ENCODE measurements around the gene LYST.
A peak's percentile ranks its signal among the peaks of the same experiment; 100 is the strongest.

LYST gene

DNA sequence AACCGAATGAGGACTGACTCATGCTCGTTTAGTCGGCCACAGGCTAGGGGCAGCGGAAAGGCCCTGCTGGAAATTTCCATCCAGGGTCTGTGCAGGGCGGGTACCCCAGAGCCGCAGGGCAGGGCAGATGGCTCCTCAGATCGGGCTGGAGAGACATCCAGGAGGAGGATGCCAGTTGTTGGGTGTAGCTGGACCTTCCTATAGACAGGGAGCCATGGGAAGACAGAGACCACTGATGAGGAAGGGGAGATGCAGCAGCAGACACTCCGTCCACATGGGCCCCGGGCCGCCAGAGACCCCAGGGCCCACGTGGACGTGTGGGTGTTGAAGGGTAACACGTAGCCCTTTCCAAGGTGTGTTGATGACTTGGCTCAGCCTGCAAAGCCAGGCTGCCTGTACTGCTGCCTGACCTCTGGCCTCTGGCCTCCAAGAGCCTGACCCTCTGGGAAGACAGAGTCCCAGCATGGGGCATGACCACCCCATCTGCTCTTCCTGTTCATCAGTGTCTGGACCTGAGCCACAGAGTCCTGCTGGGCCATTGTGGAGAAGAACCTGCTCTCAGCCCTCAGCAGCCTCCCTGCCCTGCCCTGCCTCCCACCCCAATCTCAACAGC is 221.9 kb downstream of the LYST start:
- TF ChIP-seq, protein P1, sequence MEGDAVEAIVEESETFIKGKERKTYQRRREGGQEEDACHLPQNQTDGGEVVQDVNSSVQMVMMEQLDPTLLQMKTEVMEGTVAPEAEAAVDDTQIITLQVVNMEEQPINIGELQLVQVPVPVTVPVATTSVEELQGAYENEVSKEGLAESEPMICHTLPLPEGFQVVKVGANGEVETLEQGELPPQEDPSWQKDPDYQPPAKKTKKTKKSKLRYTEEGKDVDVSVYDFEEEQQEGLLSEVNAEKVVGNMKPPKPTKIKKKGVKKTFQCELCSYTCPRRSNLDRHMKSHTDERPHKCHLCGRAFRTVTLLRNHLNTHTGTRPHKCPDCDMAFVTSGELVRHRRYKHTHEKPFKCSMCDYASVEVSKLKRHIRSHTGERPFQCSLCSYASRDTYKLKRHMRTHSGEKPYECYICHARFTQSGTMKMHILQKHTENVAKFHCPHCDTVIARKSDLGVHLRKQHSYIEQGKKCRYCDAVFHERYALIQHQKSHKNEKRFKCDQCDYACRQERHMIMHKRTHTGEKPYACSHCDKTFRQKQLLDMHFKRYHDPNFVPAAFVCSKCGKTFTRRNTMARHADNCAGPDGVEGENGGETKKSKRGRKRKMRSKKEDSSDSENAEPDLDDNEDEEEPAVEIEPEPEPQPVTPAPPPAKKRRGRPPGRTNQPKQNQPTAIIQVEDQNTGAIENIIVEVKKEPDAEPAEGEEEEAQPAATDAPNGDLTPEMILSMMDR (IDR thresholded peaks at IDR 0.05) = no peak
- no peaks in the 10 kb centered on the region for H3K9me3 Mint-ChIP-seq
- no peak overlapping the region for H3K27ac Mint-ChIP-seq
- H3K4me3 Mint-ChIP-seq = no peak overlapping the region
- peaks cover 61% of the 10 kb centered on the region for H3K4me1 Mint-ChIP-seq
- H3K36me3 Mint-ChIP-seq (ENCODE audit: low read depth) = no peaks in the 10 kb centered on the region
- H3K27me3 Mint-ChIP-seq (ENCODE audit: low read depth, poor library complexity) = peaks cover 54% of the 10 kb centered on the region
- DNase-seq = no peak

DNA sequence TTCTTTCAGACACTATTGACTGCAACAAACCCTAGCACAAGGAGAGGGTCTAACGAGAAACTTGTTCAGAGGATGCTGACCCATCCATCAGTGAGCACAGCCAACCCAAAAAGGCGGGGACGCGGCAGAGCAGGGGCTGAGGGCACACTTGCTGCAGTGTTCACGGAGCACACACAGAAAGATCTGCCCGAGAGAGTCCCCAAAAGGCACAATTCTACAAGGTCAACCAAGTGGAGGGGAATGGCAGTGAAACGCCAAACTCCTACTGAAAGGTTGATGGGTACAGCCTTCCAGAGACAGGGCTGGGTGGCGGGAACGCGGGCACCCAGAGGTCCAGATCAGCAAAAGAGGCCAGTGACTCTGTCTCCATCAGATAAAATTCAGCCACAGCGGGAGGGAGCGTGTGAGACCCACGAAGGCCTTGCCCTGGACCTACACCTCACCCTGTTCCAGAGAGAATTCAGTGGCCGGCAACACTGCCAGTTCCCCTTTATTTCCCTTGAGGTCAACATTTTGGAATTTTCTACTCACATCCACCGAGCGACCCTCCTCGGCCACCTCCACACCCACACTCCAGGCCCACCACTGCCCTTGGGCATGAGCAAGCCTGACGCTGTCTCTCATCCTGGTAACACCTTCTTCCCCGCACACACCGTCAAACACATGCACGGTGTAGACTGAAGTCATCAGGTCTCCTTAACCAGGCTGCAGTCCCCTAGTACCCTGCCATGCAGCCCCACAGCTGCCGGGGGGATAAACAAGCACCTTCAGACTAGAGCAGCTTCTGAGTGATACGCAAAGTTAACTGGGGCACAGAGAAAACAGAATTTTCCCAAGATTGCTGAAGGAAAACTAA is 222.6 kb downstream of the LYST start:
- Mint-ChIP-seq H3K27ac (no peak overlapping the region), H3K9me3 (no peaks in the 10 kb centered on the region), H3K36me3 (ENCODE audit: low read depth) (no peaks in the 10 kb centered on the region), H3K27me3 (ENCODE audit: low read depth, poor library complexity) (peaks cover 53% of the 10 kb centered on the region), H3K4me1 (peaks cover 61% of the 10 kb centered on the region), H3K4me3 (no peak overlapping the region)
- TF ChIP-seq, protein P1 (IDR thresholded peaks at IDR 0.05) = no peak
- no peak for DNase-seq

DNA sequence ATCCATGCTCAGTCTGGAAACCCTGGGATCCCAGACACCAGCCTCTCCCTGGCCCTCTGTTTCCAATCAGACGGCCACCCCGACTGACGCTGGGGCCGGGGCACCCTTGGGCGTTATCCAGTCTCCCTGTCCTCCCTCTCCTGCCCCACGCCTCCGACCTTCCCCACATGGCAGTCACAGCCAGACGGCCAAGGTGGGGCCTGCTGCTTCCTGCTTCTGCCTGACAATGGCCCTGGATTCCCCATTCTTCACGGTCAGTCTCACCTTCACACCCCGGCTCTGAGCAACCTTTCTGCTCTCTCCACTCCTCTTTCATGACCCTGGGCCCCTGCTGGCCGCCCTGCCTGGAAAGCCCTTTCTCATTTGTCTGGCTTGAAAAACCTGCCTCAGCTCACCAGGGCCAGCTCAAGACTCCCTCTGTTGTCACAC is 223.7 kb downstream of the LYST start:
- DNase-seq = no peak
- no peaks in the 10 kb centered on the region for H3K9me3 Mint-ChIP-seq
- H3K27ac Mint-ChIP-seq = peak overlapping the region; percentile 52
- TF ChIP-seq, protein P1 (IDR thresholded peaks at IDR 0.05) = no peak
- peaks cover 42% of the 10 kb centered on the region for H3K27me3 Mint-ChIP-seq (ENCODE audit: low read depth, poor library complexity)
- H3K36me3 Mint-ChIP-seq (ENCODE audit: low read depth) = no peaks in the 10 kb centered on the region
- peaks cover 50% of the 10 kb centered on the region for H3K4me1 Mint-ChIP-seq
- peak overlapping the region; percentile 4 for H3K4me3 Mint-ChIP-seq

DNA sequence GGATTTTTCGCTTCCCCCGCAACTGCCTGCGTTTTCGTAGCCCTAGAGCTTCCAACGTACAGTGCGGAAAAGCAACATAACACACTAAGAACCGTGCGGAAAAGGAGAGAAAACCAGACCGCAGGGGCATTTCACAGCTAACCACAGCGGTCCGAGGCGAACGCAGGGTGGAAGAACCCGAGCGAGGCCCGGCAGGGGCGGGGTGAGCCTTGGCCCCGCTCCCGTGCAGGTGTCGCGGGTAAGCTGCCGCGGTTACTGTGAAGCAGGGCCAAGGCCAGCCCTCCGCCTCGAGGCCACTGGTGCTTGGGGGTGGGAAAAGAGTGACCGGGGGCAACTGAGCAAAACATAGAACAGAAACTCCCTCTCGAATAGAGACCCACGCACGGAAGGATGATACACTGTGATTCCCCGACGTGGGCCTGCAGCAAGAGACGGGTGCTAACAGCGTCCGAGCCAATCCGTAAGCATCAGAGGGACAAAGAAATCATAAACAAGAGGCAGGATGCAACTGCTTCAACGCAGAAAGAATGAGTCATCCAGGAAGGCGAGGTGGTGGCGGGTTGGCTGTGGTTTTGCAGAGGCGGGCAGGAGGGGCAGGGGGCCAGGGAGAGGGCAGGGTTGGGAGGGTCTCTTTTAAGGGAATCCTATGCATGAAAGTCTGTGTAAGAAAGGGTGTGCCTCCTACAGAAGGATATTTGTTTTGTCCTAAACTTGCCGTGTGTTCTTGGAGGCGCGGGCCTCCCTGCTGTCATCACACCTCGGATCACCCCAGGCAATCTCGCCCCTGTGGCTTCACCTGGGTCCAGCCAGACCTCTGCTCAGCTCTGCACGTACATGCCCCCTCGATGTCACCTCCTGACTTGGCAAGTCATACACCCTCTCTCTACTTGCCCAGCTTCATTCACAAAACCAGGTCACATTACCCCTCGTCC is 224.4 kb downstream of the LYST start:
- Mint-ChIP-seq H3K4me3 (no peak overlapping the region), H3K36me3 (ENCODE audit: low read depth) (no peaks in the 10 kb centered on the region), H3K27me3 (ENCODE audit: low read depth, poor library complexity) (peaks cover 35% of the 10 kb centered on the region), H3K27ac (peak overlapping the region; percentile 45), H3K9me3 (no peaks in the 10 kb centered on the region), H3K4me1 (peaks cover 49% of the 10 kb centered on the region)
- TF ChIP-seq, protein P1 (IDR thresholded peaks at IDR 0.05) = no peak
- DNase-seq = no peak

DNA sequence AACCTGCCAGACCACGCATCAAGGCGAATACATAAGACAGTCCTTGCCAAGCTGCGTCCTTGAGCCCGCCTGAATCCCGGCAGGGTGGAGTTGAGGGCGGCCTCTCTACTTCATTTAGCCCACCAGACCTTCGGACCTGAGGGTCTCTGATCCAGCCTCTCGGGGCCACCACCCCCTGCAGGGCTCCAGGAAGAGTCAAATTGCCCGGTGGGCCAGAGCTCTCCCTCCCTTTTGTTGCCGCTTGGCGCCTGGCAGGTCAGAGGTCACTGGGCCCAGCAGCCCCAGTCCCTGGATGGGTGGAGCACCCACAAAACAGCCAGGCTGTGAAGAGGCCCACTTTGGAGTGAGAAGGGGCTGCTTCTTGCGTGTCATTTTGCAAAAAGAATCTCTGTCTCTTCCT is 226.1 kb downstream of the LYST start:
- no peak for DNase-seq
- H3K27me3 Mint-ChIP-seq (ENCODE audit: low read depth, poor library complexity) = peaks cover 22% of the 10 kb centered on the region
- peaks cover 43% of the 10 kb centered on the region for H3K4me1 Mint-ChIP-seq
- H3K4me3 Mint-ChIP-seq = no peak overlapping the region
- H3K9me3 Mint-ChIP-seq = no peaks in the 10 kb centered on the region
- no peaks in the 10 kb centered on the region for H3K36me3 Mint-ChIP-seq (ENCODE audit: low read depth)
- H3K27ac Mint-ChIP-seq = no peak overlapping the region
- TF ChIP-seq, protein P1 (IDR thresholded peaks at IDR 0.05) = no peak
